Immature natural killer cell (primary cell): Measurements from ENCODE around the gene CCBE1. TPM values are rescaled to one million over a fixed set of nuclear protein-coding genes. Genes with fewer than 3 reads are reported as not detected.
"Not testable (repeated sequence)": the region's sequence is repeated elsewhere in the genome, so short reads cannot be mapped to it uniquely, and the experiment has no call there.

ENCODE experiments used
- DNase-seq, 3 donors: peaks; one replicate each; pipeline ENCODE4 v3.0.0; 2022; ENCODE audit warnings: mixed read lengths in 1 of 3
- H3K27ac Mint-ChIP-seq, 6 donors: one replicate each; pipeline ENCODE4 v1.8.0; 2020; ENCODE audit warnings: mixed read lengths in 6 of 6, mild to moderate bottlenecking in 5 of 6, inconsistent platforms in 4 of 6, moderate library complexity in 3 of 6
- H3K27me3 Mint-ChIP-seq, 3 donors: one replicate each; pipeline ENCODE4 v1.8.0; 2020 to 2021; ENCODE audit warnings: low read depth in 3 of 3, mild to moderate bottlenecking in 3 of 3, mixed read lengths in 3 of 3, moderate library complexity in 3 of 3, inconsistent platforms in 1 of 3
- H3K36me3 Mint-ChIP-seq, 3 donors: one replicate each; pipeline ENCODE4 v1.8.0; 2020; ENCODE audit warnings: mixed read lengths in 3 of 3, inconsistent platforms in 2 of 3, mild to moderate bottlenecking in 2 of 3
- H3K4me1 Mint-ChIP-seq, 2 donors: one replicate each; pipeline ENCODE4 v1.8.0; 2020; ENCODE audit warnings: inconsistent platforms in 2 of 2, mild to moderate bottlenecking in 2 of 2, mixed read lengths in 2 of 2, moderate library complexity in 1 of 2
- H3K4me3 Mint-ChIP-seq, 5 donors: one replicate each; pipeline ENCODE4 v1.8.0; 2020; ENCODE audit warnings: mild to moderate bottlenecking in 5 of 5, mixed read lengths in 5 of 5, inconsistent platforms in 3 of 5, moderate library complexity in 3 of 5
- H3K9me3 Mint-ChIP-seq, 6 donors: one replicate each; pipeline ENCODE4 v1.8.0; 2020; ENCODE audit warnings: mild to moderate bottlenecking in 6 of 6, mixed read lengths in 6 of 6, inconsistent platforms in 4 of 6, moderate library complexity in 3 of 6
- polyA plus RNA-seq, 3 donors: library from polyadenylated mRNA; unstranded; fragments of 300-500 nt; fragmentation: Illumina TruSeq; gene quantifications; one replicate each; pipeline ENCODE4 v1.2.3, GENCODE V29; 2021

The CCBE1 gene
- polyA plus RNA-seq, 3 donors from 2014 or later: 0.03 to 0.25 TPM; not detected in 1

DNA sequence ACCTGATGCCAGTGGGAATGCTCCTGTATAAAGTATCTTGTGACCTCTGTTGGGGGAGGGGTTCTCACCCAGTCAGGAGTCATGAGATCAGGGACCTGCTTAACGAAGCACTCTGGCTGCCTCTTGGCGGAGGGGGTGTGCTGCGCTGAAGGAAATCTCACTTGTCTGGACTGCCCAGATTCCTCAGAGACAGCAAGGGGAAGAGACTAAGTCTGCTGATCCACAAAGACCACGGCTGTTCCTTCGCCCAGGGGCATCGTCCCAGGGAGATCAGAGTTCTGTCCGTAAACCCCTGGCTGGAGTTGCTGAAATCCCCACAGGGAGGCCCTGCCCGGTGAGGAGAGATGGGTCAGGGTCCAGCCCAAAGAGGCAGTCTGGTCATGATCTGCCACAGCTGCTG, 168.4 kb downstream of the CCBE1 start:
- no peak overlapping the region for H3K4me3 Mint-ChIP-seq
- H3K27me3 Mint-ChIP-seq: peaks cover 0 to 2% (median under 1%) of the 10 kb centered on the region in 3 donors
- peaks cover 3 to 32% (median 14%) of the 10 kb centered on the region in 6 donors for H3K9me3 Mint-ChIP-seq

DNA sequence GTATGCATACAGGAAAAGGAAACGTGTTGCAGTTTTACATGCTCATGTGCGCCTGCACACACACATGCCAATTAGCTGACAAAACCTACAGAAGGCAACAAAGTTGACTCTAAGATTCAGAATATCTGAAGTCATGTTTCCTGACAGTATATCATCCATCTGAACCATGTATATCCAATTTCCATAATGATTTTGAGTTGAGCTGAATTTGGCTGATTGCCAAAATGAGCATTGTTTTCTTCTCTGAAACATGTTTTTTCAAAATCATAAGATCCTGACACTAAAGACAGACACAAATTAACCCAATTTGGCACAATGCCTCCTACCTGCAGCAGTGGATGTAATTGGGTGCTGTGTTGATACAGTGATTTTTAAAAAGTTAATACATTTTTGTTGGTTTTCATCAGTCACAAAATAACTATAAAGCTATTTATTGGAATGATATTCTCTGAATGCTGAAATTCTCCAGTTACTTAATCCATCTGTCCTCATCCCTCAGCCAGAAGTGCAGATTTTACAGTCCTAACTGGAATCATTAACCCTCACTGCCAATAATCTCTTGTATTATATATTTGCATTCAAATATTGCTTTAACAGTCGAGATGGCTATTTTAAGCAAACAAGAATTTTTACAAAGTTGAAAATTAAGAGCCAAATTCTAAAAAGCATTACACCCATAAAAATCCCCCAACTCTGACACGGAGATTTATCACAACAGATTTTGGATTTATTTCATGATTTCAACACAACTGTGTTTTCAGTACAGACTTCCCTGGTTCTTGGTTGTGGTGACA, 176.5 kb downstream of the CCBE1 start:
- no peak overlapping the region for H3K27ac Mint-ChIP-seq
- H3K4me1 Mint-ChIP-seq: no peaks in the 10 kb centered on the region
- DNase-seq: no peak
- no peaks in the 10 kb centered on the region for H3K36me3 Mint-ChIP-seq
- no peaks in the 10 kb centered on the region for H3K27me3 Mint-ChIP-seq
- peaks cover 2 to 27% (median 8%) of the 10 kb centered on the region in 6 donors for H3K9me3 Mint-ChIP-seq
- no peak overlapping the region for H3K4me3 Mint-ChIP-seq

More for the DNA sequence above, 168.4 kb downstream of the CCBE1 start:
- Mint-ChIP-seq H3K27ac (no peak overlapping the region), H3K4me1 (no peaks in the 10 kb centered on the region), H3K36me3 (no peaks in the 10 kb centered on the region)
- DNase-seq: no peak

DNA sequence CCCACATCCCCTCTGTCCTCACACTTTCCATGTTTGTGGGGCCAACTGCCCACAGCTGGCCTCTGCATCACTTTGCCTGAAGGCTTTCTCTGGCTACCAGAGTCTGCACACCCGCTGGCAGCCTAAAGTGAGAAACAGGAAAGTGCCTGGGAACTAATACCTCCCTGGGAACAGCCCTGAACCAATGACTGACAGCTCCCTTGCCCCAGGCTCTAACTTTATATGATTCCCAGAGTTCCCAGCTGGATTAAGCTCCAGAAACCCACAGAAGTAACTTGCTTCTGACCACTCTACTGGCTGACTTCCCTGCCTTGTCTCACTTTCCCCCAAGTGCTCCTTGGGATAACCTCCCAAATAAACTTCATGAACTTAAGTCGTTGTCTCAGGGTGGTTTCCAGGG, 178.5 kb downstream of the CCBE1 start:
- no peaks in the 10 kb centered on the region for H3K36me3 Mint-ChIP-seq
- H3K9me3 Mint-ChIP-seq: peaks cover 2 to 21% (median 8%) of the 10 kb centered on the region in 6 donors
- no peak for DNase-seq
- no peaks in the 10 kb centered on the region for H3K27me3 Mint-ChIP-seq
- no peak overlapping the region for H3K4me3 Mint-ChIP-seq
- no peaks in the 10 kb centered on the region for H3K4me1 Mint-ChIP-seq
- no peak overlapping the region for H3K27ac Mint-ChIP-seq

DNA sequence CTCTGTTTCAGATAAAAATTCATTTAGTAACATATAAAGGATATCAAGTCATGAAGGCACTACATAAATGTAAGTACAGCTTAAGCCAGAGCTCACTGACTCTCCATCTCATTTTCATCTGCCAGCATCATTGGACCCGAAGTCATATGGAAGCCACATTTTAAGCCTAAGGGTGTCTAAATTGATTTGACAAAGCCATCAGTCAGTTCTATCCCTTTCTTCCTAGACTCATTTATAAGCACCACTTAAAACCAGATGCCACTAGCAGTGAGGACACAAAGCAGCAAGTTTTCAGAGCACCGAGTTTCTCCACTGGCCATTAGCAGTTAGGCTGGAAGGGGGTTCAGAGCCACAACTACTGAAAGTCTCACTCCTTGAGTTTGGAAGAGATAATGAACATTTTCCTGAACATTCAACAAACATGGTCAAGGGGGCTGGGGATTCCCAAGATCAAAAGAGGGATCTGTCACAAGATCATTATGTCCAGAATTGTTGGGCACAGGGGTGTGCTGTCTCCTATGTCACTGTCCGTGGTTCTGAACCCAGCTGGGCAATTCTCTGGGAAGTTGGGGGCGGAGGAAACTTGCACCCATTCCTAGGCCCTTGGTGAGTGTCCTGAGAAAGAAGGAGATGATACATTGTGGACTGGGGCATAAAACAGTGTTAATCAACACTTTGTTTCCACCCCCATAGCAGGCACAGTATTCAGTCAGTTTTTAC, 179.6 kb downstream of the CCBE1 start:
- Mint-ChIP-seq H3K36me3 (no peaks in the 10 kb centered on the region), H3K27me3 (peaks cover 0 to 1% (median 0%) of the 10 kb centered on the region in 3 donors), H3K27ac (no peak overlapping the region), H3K9me3 (peaks cover 0 to 21% (median 7%) of the 10 kb centered on the region in 6 donors), H3K4me1 (no peaks in the 10 kb centered on the region), H3K4me3 (no peak overlapping the region)
- no peak for DNase-seq

DNA sequence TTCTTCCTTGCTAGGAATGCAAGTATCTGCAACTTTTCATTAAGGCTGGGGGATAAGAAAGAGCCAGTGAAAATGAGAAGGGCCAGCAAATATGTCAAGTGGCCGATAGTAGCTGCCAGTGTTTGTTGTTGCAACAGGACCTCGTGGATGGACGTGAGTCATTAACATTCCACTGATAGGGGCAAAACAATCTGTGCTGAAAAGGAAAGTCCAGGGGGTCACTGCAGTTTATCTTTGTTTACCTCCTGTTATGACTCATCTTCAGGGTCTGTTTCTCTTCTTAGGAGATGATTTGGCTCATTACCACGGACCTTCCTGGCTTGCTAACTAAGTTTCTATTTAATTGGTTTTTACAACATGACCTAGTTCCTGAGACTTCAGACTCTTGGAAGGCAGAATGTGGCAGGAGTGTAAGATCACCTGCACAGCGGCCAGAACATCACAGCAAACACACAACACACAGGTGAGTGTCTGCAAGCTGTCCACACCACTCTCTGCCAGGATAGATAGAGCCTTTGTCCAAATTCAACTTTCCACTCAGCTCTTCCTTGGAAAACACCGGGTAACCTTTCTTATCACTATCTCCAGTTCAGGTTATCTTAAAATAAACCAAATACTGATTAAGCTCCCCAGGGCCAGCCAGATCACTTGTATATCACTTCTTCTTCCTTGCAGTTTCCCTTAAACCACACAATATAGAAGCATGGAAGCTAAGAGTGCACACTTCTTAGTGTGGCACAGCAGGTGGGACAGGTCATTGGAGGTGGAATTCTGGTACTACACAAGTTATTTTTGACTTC, 180.7 kb downstream of the CCBE1 start:
- H3K36me3 Mint-ChIP-seq: no peaks in the 10 kb centered on the region
- DNase-seq: no peak
- H3K4me3 Mint-ChIP-seq: no peak overlapping the region
- H3K4me1 Mint-ChIP-seq: no peaks in the 10 kb centered on the region
- peaks cover 0 to 3% (median 0%) of the 10 kb centered on the region in 3 donors for H3K27me3 Mint-ChIP-seq
- H3K9me3 Mint-ChIP-seq: peaks cover 0 to 21% (median 8%) of the 10 kb centered on the region in 6 donors
- no peak overlapping the region for H3K27ac Mint-ChIP-seq

DNA sequence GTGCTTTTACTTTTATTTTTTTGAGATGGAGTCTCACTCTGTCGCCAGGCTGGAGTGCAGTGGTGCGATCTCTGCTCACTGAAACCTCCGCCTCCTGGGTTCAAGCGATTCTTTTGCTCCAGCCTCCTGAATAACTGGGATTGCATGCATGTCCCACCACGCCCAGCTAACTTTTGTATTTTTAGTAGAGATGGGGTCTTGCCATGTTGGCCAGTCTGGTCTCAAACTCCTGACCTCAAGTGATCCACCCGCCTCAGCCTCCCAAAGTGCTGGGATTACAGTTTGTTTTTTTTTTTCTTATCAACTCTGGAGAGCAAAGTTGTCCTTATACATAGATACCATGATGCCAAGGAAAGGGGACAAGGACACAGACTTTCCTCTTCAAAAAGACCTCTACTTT, 181.3 kb downstream of the CCBE1 start:
- not testable (repeated sequence) for H3K27me3 Mint-ChIP-seq, H3K36me3 Mint-ChIP-seq, H3K4me1 Mint-ChIP-seq, DNase-seq, H3K27ac Mint-ChIP-seq, H3K4me3 Mint-ChIP-seq
- H3K9me3 Mint-ChIP-seq: peaks cover 0 to 21% (median 7%) of the 10 kb centered on the region in 6 donors

DNA sequence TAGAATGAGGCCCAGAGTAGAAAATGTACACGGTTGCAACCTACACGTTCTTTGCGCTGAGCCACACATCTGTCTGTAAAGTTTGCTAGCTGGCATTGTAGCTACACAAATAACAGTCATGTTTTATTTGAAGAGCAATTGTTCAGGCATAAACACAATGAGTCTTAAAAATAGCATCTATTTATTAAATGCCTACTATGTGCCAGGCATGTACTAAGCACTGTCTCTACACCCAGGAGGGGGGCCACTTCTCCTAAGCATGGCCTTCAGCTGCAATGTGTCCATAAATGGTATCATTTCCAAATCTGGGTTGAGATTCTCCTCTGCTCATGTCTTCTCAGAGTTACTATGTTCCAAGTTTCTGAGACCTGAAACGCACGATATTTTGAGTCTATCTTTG, 182.1 kb downstream of the CCBE1 start:
- no peaks in the 10 kb centered on the region for H3K4me1 Mint-ChIP-seq
- H3K36me3 Mint-ChIP-seq: no peaks in the 10 kb centered on the region
- peaks cover 0 to 21% (median 6%) of the 10 kb centered on the region in 6 donors for H3K9me3 Mint-ChIP-seq
- peaks cover 0 to 5% (median 0%) of the 10 kb centered on the region in 3 donors for H3K27me3 Mint-ChIP-seq
- H3K4me3 Mint-ChIP-seq: no peak overlapping the region
- no peak overlapping the region for H3K27ac Mint-ChIP-seq
- no peak for DNase-seq

DNA sequence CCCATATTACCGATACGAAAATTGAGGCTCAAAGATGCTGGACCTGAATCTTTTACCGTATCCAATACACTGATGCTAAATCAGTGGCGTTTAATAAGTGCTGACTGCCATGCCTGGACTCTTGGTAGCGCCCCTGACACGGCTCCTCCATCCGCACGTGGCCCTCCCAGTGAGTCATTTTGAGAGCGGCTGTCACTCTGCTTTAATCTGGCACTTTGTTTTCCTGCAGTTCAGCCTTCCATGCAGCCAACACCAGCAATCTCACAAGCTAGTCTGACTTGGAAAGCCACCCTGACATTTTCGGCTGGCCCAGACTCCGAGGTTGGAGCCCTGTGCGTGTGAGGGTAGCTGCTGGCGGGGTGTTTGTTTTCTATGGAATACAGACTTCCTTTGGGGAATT, 183.0 kb downstream of the CCBE1 start:
- H3K4me1 Mint-ChIP-seq: no peaks in the 10 kb centered on the region
- H3K4me3 Mint-ChIP-seq: no peak overlapping the region
- no peaks in the 10 kb centered on the region for H3K36me3 Mint-ChIP-seq
- peaks cover 0 to 14% (median 4%) of the 10 kb centered on the region in 6 donors for H3K9me3 Mint-ChIP-seq
- H3K27me3 Mint-ChIP-seq: peaks cover 0 to 5% (median 0%) of the 10 kb centered on the region in 3 donors
- DNase-seq: no peak
- no peak overlapping the region for H3K27ac Mint-ChIP-seq

DNA sequence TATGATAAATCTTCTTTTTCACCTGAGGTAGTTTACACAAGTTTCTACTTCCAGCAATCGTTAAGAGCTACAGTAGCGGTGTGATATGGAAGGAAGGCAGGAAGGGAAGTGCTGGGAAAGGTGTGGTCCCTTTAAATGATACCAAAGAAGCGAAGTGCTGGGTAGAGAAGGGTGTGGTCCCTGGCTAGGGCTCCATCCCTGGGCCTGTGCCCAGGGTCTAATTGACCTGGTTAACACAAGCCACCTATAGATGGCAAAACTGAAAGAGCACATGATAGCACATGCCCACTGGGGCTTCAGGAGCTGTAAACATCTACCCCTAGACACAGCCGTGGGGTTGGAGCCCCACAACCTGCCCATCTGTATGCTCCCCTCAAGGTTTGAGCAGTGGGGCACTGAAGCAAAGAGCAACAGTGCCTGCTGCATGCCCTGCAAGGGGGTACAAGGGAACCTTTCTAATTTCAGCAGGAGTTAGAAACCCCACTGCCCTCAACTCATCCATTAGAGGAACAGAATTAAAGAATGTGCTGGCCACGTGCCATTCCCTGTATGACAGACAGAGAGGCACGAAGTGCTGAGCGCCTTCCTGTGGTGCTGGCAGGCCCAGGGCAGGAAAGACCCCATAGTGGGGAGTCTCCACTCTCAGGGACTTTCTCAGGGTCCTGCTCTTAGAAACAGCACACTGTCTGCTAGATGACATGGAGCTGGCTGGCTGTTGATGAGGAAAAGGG, 185.0 kb downstream of the CCBE1 start:
- Mint-ChIP-seq H3K36me3 (no peaks in the 10 kb centered on the region), H3K4me1 (no peaks in the 10 kb centered on the region), H3K9me3 (peaks cover 0 to 8% (median 1%) of the 10 kb centered on the region in 6 donors), H3K27ac (no peak overlapping the region), H3K27me3 (peaks cover 0 to 5% (median 0%) of the 10 kb centered on the region in 3 donors), H3K4me3 (no peak overlapping the region)
- DNase-seq: no peak

DNA sequence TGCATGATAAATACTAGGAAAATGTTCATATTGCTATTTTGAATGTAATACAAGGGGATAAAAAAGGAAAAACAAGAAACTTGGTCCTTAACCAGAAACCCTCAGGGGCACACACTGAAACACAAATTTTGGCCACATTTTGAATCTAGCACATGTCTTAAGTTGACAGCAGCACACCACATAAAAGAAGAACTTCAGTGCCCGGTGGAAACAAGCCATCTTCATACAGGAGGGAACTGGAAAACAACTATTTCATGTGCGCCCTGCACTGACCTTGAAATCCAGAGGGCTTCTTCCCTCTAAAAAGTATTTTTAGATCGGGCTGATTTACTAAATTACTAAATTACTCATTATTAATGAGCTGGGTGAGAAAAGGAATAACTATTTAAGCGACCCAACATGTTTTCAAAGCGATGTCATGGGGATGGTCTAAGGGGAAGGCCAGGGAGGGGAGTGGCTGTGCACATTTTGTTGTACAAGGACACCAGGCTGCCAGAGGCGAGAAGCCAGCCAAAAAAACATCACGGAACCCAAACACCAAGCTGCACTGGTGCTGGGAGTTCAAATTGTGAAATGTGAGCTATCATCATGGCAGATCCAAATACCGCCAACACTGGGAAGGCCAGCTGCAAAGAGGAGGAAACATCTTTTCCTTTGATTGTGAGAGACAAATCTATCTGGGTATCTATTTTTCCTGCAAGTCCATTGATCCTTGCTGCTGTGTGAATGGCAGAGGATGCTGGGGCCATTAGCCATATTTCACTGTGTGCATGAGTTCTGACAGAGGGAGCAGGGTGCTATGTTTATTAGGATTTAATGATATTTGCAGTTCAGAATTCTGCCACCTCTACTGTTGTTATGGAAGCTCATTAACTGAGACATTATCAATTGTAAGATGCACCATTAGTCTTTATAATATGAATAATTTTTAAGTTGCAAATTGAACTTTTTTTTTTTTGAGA, 187.5 kb downstream of the CCBE1 start:
- H3K4me3 Mint-ChIP-seq: no peak overlapping the region
- no peak for DNase-seq
- no peak overlapping the region for H3K27ac Mint-ChIP-seq
- H3K27me3 Mint-ChIP-seq: peaks cover 0 to 7% (median 3%) of the 10 kb centered on the region in 3 donors
- no peaks in the 10 kb centered on the region for H3K36me3 Mint-ChIP-seq
- no peaks in the 10 kb centered on the region for H3K4me1 Mint-ChIP-seq
- peaks cover 0 to 8% (median 3%) of the 10 kb centered on the region in 6 donors for H3K9me3 Mint-ChIP-seq

DNA sequence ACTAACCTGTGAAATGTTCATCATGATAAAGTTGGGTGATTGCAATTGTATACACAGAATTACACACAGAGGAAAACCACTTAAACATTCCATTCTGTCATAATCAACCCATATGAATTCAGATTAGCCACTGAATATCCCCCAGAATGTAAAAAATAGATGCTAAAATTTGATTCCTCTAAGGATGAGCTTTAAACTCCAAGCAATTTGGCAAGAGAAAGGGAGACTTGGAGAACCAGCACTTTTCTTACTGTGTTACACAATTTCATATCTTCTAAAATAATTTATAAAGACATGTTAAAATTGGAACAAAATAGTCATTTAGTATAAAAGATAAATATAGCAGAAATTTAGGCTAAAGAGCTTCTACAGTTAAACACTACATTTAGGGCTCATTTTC, 191.9 kb downstream of the CCBE1 start:
- Mint-ChIP-seq H3K4me1 (no peaks in the 10 kb centered on the region), H3K4me3 (no peak overlapping the region), H3K27me3 (peaks cover 0 to 6% (median 6%) of the 10 kb centered on the region in 3 donors), H3K27ac (no peak overlapping the region), H3K9me3 (peaks cover 0 to 2% (median 0%) of the 10 kb centered on the region in 6 donors), H3K36me3 (no peaks in the 10 kb centered on the region)
- DNase-seq: no peak
